Natural killer cell (primary cell): Measurements from ENCODE around the gene PDILT. TPM values are rescaled to one million over a fixed set of nuclear protein-coding genes. Genes with fewer than 3 reads are reported as not detected.

Experiments
- ATAC-seq, 3 donors: fragments of 150-1000 bp in 2 of 3; fragments of 200-7000 bp in 1 of 3; cut with Tn5 transposase; 1 replicate in 1 of 3; 2 replicates in 2 of 3; pipeline ENCODE4 v1.10.0; 2021; ENCODE audit warnings: mild to moderate bottlenecking in 2 of 3, moderate library complexity in 2 of 3
- DNase-seq, 2 donors: peaks; one replicate each; pipeline versions ENCODE4 v3.0.0 to v3.0.0-alpha.2; 2013 to 2021; ENCODE audit warnings: mixed read lengths in 1 of 2
- H3K27ac ChIP-seq: one replicate; pipeline ENCODE4 v1.5.1; 2013; ENCODE audit warnings: mild to moderate bottlenecking, low read length
- H3K27me3 ChIP-seq: one replicate; pipeline ENCODE4 v1.6.1; 2013; ENCODE audit warnings: low read length; ENCODE audit not compliant: control insufficient read depth, insufficient read depth
- H3K36me3 ChIP-seq: one replicate; pipeline ENCODE4 v1.6.1; 2013; ENCODE audit warnings: low read length; ENCODE audit not compliant: control insufficient read depth, insufficient read depth
- H3K4me1 ChIP-seq: one replicate; pipeline ENCODE4 v1.6.1; 2013; ENCODE audit warnings: low read length; ENCODE audit not compliant: control insufficient read depth, insufficient read depth
- H3K4me3 ChIP-seq: one replicate; pipeline ENCODE4 v1.5.1; 2013; ENCODE audit warnings: low read length
- H3K9me3 ChIP-seq: one replicate; pipeline ENCODE4 v1.6.1; 2013; ENCODE audit warnings: low read length; ENCODE audit not compliant: control insufficient read depth, insufficient read depth
- H3K27ac Mint-ChIP-seq, 2 donors: one replicate each; pipeline ENCODE4 v1.8.0; 2022; ENCODE audit warnings: mild to moderate bottlenecking in 2 of 2, mixed read lengths in 2 of 2, moderate library complexity in 1 of 2
- H3K27me3 Mint-ChIP-seq, 2 donors: one replicate each; pipeline ENCODE4 v1.8.0; 2022; ENCODE audit warnings: low read depth in 2 of 2, mixed read lengths in 2 of 2
- H3K36me3 Mint-ChIP-seq: one replicate; pipeline ENCODE4 v1.8.0; 2022; ENCODE audit warnings: mixed read lengths
- H3K4me1 Mint-ChIP-seq, 2 donors: one replicate each; pipeline ENCODE4 v1.8.0; 2022; ENCODE audit warnings: mixed read lengths in 2 of 2
- H3K4me3 Mint-ChIP-seq: one replicate; pipeline ENCODE4 v1.8.0; 2022; ENCODE audit warnings: mild to moderate bottlenecking, moderate library complexity, mixed read lengths
- H3K9me3 Mint-ChIP-seq, 2 donors: one replicate each; pipeline ENCODE4 v1.8.0; 2022; ENCODE audit warnings: mixed read lengths in 2 of 2
- WGBS: methylation state at CpG from one replicate; pipeline ENCODE4 v1.1.7; 2013; ENCODE audit warnings: missing lambda C conversion rate; ENCODE audit not compliant: insufficient coverage; 5-methylcytosine and 5-hydroxymethylcytosine counted together
- intact Hi-C: fragments of 100-400 bp; cut with micrococcal nuclease; formaldehyde crosslinking; loops from one replicate; pipeline ENCODE4 v1.14.2; 2022
- total RNA-seq, 4 donors: library from RNA; stranded (reverse); fragments of 120-200 nt in 1 of 4; gene quantifications; one replicate each; pipeline versions ENCODE4 v1.2.3 to v1.2.4, GENCODE V29; 2013 to 2022
- TF ChIP-seq, protein P1 (sequence below): fragments of 200-600 bp; IDR thresholded peaks from one replicate; pipeline ENCODE4 v1.8.0; 2022; ENCODE audit warnings: antibody characterized with exemption

The PDILT gene
- total RNA-seq, 3 donors from 2014 or later (not counting 1 experiment from before 2014, with no cell fraction given), result not detected

DNA sequence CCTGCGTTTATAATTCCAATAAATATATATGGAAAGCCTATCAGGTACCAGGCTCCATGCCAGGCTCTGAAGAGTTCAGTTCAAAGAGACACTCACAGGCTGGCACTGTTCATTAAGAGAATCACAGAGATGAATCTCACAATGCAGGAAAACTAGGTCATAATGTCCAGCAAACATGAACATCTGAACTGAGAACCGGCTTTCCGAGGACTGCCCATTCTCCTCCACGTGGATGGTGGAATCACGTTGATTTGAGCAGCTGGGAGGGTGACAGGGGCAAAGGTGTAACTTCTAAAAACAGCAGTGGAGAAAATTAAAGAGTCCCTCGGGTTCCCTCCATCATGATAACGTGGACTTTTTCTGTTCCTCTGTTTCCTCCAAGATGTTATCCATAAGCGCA lies 87.4 kb downstream of the PDILT start:
- Mint-ChIP-seq H3K36me3 (no peaks in the 10 kb centered on the region), H3K27me3 (peaks cover 0 to 3% of the 10 kb centered on the region in 2 donors), H3K9me3 (no peaks in the 10 kb centered on the region), H3K4me3 (no peak overlapping the region), H3K27ac (no peak overlapping the region), H3K4me1 (no peaks in the 10 kb centered on the region)
- Histone ChIP-seq H3K4me1 (no peaks in the 10 kb centered on the region), H3K36me3 (no peaks in the 10 kb centered on the region), H3K9me3 (no peaks in the 10 kb centered on the region), H3K27me3 (no peaks in the 10 kb centered on the region), H3K4me3 (no peak overlapping the region), H3K27ac (no peak overlapping the region)
- ATAC-seq (no peak), DNase-seq (no peak)
- TF ChIP-seq, protein P1, sequence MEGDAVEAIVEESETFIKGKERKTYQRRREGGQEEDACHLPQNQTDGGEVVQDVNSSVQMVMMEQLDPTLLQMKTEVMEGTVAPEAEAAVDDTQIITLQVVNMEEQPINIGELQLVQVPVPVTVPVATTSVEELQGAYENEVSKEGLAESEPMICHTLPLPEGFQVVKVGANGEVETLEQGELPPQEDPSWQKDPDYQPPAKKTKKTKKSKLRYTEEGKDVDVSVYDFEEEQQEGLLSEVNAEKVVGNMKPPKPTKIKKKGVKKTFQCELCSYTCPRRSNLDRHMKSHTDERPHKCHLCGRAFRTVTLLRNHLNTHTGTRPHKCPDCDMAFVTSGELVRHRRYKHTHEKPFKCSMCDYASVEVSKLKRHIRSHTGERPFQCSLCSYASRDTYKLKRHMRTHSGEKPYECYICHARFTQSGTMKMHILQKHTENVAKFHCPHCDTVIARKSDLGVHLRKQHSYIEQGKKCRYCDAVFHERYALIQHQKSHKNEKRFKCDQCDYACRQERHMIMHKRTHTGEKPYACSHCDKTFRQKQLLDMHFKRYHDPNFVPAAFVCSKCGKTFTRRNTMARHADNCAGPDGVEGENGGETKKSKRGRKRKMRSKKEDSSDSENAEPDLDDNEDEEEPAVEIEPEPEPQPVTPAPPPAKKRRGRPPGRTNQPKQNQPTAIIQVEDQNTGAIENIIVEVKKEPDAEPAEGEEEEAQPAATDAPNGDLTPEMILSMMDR, result no peak
- 66% methylated on average over 7 of the region's 8 CpGs for WGBS
- intact Hi-C loops, result no loop called here

DNA sequence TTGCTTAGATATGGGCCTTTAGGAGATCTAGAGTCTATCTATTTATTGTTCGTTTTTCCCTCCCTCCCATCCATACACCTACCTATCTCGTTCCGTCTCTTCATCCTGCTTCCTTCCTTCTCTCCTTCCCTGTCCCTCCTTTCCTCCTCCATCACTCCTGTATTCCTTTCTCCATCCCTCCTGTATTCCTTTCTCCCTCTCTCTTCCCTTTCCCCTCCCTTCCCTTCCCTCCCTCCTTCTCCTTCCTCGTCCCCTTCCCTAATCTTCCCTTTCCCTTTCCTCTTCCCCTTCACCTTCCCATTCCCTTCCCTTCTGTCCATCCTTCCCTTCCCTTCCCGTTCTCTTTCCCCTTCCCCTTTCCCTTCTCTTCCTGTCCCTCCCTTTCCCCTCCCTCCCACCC lies 87.8 kb downstream of the PDILT start:
- Histone ChIP-seq H3K9me3 (no peaks in the 10 kb centered on the region), H3K27me3 (no peaks in the 10 kb centered on the region), H3K4me1 (no peaks in the 10 kb centered on the region), H3K27ac (no peak overlapping the region), H3K36me3 (no peaks in the 10 kb centered on the region), H3K4me3 (no peak overlapping the region)
- WGBS, result 68% methylated on average over 5 of the region's 5 CpGs
- ATAC-seq (no peak), DNase-seq (no peak)
- H3K9me3 Mint-ChIP-seq, result no peaks in the 10 kb centered on the region
- no peaks in the 10 kb centered on the region for H3K36me3 Mint-ChIP-seq
- H3K4me3 Mint-ChIP-seq, result no peak overlapping the region
- H3K4me1 Mint-ChIP-seq, result no peaks in the 10 kb centered on the region
- H3K27ac Mint-ChIP-seq, result no peak overlapping the region
- peaks cover 0 to 3% of the 10 kb centered on the region in 2 donors for H3K27me3 Mint-ChIP-seq
- TF ChIP-seq, protein P1, result no peak
- intact Hi-C loops, result no loop called here

DNA sequence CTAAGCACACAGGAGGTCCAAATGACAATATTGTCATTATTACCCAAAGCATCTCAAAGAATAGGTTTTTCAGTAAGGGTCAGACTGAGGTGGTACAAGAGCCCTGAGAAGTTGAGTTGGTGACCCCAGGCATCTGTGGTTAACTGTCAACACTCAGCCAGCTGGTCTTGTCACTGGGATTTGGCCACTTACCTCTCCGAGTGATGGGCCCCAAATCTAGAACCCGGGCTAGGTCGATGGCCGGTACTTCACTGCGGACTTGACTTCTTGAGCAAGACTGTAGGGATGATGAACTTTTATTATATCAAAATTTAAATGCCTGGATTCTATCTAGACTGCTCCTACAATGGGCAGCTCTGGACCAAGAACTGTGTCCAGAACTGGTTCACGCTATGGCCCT lies 88.8 kb downstream of the PDILT start:
- TF ChIP-seq, protein P1, result no peak
- Mint-ChIP-seq H3K4me3 (no peak overlapping the region), H3K36me3 (no peaks in the 10 kb centered on the region), H3K9me3 (no peaks in the 10 kb centered on the region), H3K27ac (no peak overlapping the region), H3K4me1 (no peaks in the 10 kb centered on the region), H3K27me3 (no peaks in the 10 kb centered on the region)
- Histone ChIP-seq H3K9me3 (no peaks in the 10 kb centered on the region), H3K27ac (no peak overlapping the region), H3K4me1 (no peaks in the 10 kb centered on the region), H3K4me3 (no peak overlapping the region), H3K36me3 (no peaks in the 10 kb centered on the region), H3K27me3 (no peaks in the 10 kb centered on the region)
- ATAC-seq (no peak), DNase-seq (no peak)
- intact Hi-C loops, result no loop called here
- WGBS, result 84% methylated on average over 4 of the region's 6 CpGs

DNA sequence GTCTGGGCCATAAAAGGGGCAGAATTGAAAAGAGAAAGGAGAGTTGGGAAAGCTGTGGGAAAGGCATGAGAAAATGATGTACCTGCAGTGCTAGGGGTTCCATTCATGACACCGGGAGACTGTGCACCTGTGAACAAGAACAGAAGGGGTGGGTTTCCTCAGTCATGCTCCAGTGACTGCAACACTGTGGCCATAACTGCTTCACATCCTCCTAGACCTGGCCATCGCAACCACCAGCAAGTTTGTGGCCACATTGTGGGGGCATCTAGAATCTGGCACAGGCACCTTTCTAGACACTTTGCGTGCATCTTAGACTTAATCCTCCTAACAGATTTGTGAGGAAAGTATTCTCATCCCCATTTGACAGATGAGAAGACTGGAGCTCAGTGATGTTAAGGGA lies 90.0 kb downstream of the PDILT start:
- DNase-seq, result no peak
- H3K27me3 Mint-ChIP-seq, result no peaks in the 10 kb centered on the region
- Histone ChIP-seq H3K9me3 (no peaks in the 10 kb centered on the region), H3K27me3 (no peaks in the 10 kb centered on the region), H3K4me1 (no peaks in the 10 kb centered on the region), H3K4me3 (no peak overlapping the region), H3K36me3 (no peaks in the 10 kb centered on the region), H3K27ac (no peak overlapping the region)
- no peak overlapping the region for H3K27ac Mint-ChIP-seq
- ATAC-seq, result no peak
- no peaks in the 10 kb centered on the region for H3K9me3 Mint-ChIP-seq
- intact Hi-C loops, result no loop called here
- TF ChIP-seq, protein P1, result no peak
- no peak overlapping the region for H3K4me3 Mint-ChIP-seq
- WGBS, result 93% methylated on average over 3 of the region's 3 CpGs
- no peaks in the 10 kb centered on the region for H3K36me3 Mint-ChIP-seq
- H3K4me1 Mint-ChIP-seq, result no peaks in the 10 kb centered on the region
